ENCODE data around the gene ARID3A.

The ARID3A gene

DNA sequence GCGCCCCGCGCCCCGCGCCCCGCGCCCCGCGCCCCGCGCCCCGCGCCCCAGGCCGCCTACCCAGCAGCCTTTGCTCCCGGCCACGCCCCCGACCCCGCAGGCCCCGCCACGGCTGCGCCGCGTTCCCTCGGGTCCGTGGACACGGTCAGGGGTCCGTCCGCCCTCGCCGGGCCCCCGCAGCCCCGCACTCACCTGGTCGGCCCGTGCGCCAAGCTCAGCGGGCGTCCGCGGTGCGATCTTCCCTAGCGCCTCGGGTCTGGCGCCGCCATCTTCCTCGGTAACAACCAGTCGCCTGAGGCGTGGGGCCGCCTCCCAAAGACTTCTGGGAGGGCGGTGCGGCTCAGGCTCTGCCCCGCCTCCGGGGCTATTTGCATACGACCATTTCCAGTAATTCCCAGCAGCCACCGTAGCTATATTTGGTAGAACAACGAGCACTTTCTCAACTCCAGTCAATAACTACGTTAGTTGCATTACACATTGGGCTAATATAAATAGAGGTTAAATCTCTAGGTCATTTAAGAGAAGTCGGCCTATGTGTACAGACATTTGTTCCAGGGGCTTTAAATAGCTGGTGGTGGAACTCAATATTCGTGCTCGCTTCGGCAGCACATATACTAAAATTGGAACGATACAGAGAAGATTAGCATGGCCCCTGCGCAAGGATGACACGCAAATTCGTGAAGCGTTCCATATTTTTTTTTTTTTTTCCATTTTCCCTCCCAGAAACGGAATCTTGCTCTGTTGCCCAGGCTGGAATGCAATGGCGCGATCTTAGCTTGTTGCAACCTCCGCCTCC is 32.7 kb upstream of the ARID3A start, which contains the start of the genes MED16 and RNU6-9:
Gene MED16, minus strand, starts transcription at position 294 of the 796 bp plus-strand sequence. CDS start 2,056 bp downstream, outside the sequence.
Gene RNU6-9, plus strand, starts transcription at position 591 of the 796 bp plus-strand sequence.
- no peaks in the 10 kb centered on the region for H3K27me3 ChIP-seq (ENCODE audit: control insufficient read depth, insufficient read depth, low read length)
- H3K4me3 ChIP-seq (ENCODE audit: low read depth, low read length): peak within 1 kb of the TSS; percentile 92
- peak within 1 kb of the TSS; percentile 97 for H3K27ac ChIP-seq (ENCODE audit: low read depth, low read length)
- H3K36me3 ChIP-seq (ENCODE audit: control insufficient read depth, insufficient read depth, low read length): peaks cover 27% of the 10 kb centered on the region
- H3K9me3 ChIP-seq (ENCODE audit: control insufficient read depth, insufficient read depth, low read depth, low read length): no peaks in the 10 kb centered on the region
- H3K4me1 ChIP-seq (ENCODE audit: control insufficient read depth, insufficient read depth, low read length): peaks cover 5% of the 10 kb centered on the region; the same call in 1 of the 2 replicates
- H3K9ac ChIP-seq (ENCODE audit: low read length): peak within 1 kb of the TSS; percentile 91

- Histone ChIP-seq H3K4me1 (ENCODE audit: control insufficient read depth, insufficient read depth, low read length) (peaks cover 15% of the 10 kb centered on the region), H3K9ac (ENCODE audit: low read length) (no peak overlapping the region), H3K36me3 (ENCODE audit: control insufficient read depth, insufficient read depth, low read length) (peaks cover 16% of the 10 kb centered on the region), H3K4me3 (ENCODE audit: low read depth, low read length) (no peak overlapping the region), H3K27ac (ENCODE audit: low read depth, low read length) (no peak overlapping the region), H3K27me3 (ENCODE audit: control insufficient read depth, insufficient read depth, low read length) (no peaks in the 10 kb centered on the region), H3K9me3 (ENCODE audit: control insufficient read depth, insufficient read depth, low read depth, low read length) (no peaks in the 10 kb centered on the region)
These were observed 29.4 kb upstream of the ARID3A start for GRCh38 chr19:896434-896833.

- H3K9me3 ChIP-seq (ENCODE audit: control insufficient read depth, insufficient read depth, low read depth, low read length): no peaks in the 10 kb centered on the region
- peaks cover 16% of the 10 kb centered on the region for H3K36me3 ChIP-seq (ENCODE audit: control insufficient read depth, insufficient read depth, low read length)
- no peaks in the 10 kb centered on the region for H3K27me3 ChIP-seq (ENCODE audit: control insufficient read depth, insufficient read depth, low read length)
- no peak overlapping the region for H3K4me3 ChIP-seq (ENCODE audit: low read depth, low read length)
- no peak overlapping the region for H3K9ac ChIP-seq (ENCODE audit: low read length)
- H3K4me1 ChIP-seq (ENCODE audit: control insufficient read depth, insufficient read depth, low read length): peaks cover 15% of the 10 kb centered on the region
- H3K27ac ChIP-seq (ENCODE audit: low read depth, low read length): no peak overlapping the region
These were observed 28.8 kb upstream of the ARID3A start for GRCh38 chr19:896999-897398.

- H3K9me3 ChIP-seq (ENCODE audit: control insufficient read depth, insufficient read depth, low read depth, low read length): no peaks in the 10 kb centered on the region
- H3K36me3 ChIP-seq (ENCODE audit: control insufficient read depth, insufficient read depth, low read length): peaks cover 16% of the 10 kb centered on the region
- H3K27ac ChIP-seq (ENCODE audit: low read depth, low read length): no peak overlapping the region
- peaks cover 15% of the 10 kb centered on the region for H3K4me1 ChIP-seq (ENCODE audit: control insufficient read depth, insufficient read depth, low read length)
- no peaks in the 10 kb centered on the region for H3K27me3 ChIP-seq (ENCODE audit: control insufficient read depth, insufficient read depth, low read length)
- no peak overlapping the region for H3K4me3 ChIP-seq (ENCODE audit: low read depth, low read length)
- no peak overlapping the region for H3K9ac ChIP-seq (ENCODE audit: low read length)
These were observed 28.3 kb upstream of the ARID3A start for GRCh38 chr19:897442-898039.

DNA sequence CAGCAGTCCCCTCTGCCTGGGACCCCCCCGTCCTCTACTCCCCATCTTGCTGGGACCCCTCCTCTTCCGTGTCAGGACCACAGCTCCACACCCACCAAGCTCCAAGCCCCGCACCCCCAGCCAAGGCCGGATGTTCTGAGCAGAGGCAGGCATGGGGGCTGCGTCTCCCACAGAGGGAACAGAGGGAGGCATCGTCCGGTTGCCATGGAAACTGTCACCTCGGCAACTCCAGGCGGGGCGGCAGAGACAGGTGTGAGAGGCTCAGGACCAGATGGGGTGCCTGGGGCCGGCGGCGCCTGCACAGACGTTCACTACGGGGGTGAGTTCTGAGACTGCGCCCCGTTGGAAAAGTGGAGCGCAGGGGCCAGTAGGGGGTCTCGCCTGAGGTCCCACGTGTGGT is 27.2 kb upstream of the ARID3A start:
- Histone ChIP-seq H3K27me3 (ENCODE audit: control insufficient read depth, insufficient read depth, low read length) (no peaks in the 10 kb centered on the region), H3K9ac (ENCODE audit: low read length) (no peak overlapping the region), H3K4me1 (ENCODE audit: control insufficient read depth, insufficient read depth, low read length) (peaks cover 15% of the 10 kb centered on the region), H3K36me3 (ENCODE audit: control insufficient read depth, insufficient read depth, low read length) (peaks cover 16% of the 10 kb centered on the region), H3K9me3 (ENCODE audit: control insufficient read depth, insufficient read depth, low read depth, low read length) (no peaks in the 10 kb centered on the region), H3K27ac (ENCODE audit: low read depth, low read length) (no peak overlapping the region), H3K4me3 (ENCODE audit: low read depth, low read length) (no peak overlapping the region)

GRCh38 chr19:899336-900042 is 26.3 kb upstream of the ARID3A start:
- H3K9me3 ChIP-seq (ENCODE audit: control insufficient read depth, insufficient read depth, low read depth, low read length): no peaks in the 10 kb centered on the region
- H3K4me3 ChIP-seq (ENCODE audit: low read depth, low read length): no peak overlapping the region
- H3K27ac ChIP-seq (ENCODE audit: low read depth, low read length): no peak overlapping the region
- H3K27me3 ChIP-seq (ENCODE audit: control insufficient read depth, insufficient read depth, low read length): no peaks in the 10 kb centered on the region
- peaks cover 15% of the 10 kb centered on the region for H3K4me1 ChIP-seq (ENCODE audit: control insufficient read depth, insufficient read depth, low read length)
- peaks cover 16% of the 10 kb centered on the region for H3K36me3 ChIP-seq (ENCODE audit: control insufficient read depth, insufficient read depth, low read length)
- H3K9ac ChIP-seq (ENCODE audit: low read length): no peak overlapping the region

DNA sequence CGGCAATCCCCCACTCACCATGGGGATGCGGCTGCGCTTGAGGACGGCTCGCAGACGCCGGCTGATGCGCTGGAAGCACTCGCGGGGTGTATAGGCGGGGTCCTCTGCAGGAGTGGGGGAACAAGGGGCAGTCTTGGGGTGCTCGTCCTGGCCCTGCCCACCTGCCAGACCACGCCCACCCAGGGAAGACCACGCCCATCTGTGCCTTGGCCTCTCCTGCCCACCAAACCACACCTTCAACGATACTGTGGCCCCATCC is 25.9 kb upstream of the ARID3A start:
- Histone ChIP-seq H3K27me3 (ENCODE audit: control insufficient read depth, insufficient read depth, low read length) (no peaks in the 10 kb centered on the region), H3K4me3 (ENCODE audit: low read depth, low read length) (no peak overlapping the region), H3K9me3 (ENCODE audit: control insufficient read depth, insufficient read depth, low read depth, low read length) (no peaks in the 10 kb centered on the region), H3K4me1 (ENCODE audit: control insufficient read depth, insufficient read depth, low read length) (peaks cover 15% of the 10 kb centered on the region), H3K9ac (ENCODE audit: low read length) (no peak overlapping the region), H3K27ac (ENCODE audit: low read depth, low read length) (no peak overlapping the region), H3K36me3 (ENCODE audit: control insufficient read depth, insufficient read depth, low read length) (peaks cover 16% of the 10 kb centered on the region)

DNA sequence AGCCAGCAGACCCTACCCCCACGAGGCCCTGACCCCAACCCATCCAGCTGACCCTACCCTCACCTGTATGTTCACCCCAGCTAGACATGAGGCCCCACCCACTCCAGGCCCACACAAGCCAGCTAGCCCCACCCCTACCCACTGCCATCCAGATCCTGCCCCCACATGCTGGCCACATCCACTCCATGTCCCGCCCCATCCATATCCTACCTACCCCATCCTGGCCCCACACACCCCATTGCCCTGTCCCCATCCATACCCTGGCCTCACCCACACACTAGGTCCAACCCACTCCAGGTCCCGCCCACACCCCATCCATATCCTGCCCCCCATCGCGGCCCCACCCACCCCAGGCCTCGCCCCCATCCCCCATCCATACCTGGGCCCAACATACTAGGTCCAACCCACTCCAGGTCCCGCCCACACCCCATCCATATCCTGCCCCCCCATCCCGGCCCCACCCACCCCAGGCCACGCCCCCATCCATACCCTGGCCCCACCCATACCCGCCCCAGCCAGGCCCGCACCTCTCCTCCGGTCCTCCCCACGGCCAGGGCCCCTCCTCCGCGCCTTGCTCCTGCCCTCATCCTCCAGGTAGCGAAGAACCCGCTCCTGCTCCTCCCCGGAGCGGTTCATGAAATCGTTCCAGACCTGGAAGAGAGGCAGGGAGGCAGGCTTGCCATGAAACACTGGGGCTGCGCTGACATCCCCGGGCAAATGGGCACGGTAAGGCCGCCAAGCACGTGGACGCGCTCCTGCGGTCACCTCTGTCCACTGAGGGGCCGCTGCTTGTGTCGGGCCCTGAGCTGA is 25.3 kb upstream of the ARID3A start:
- Histone ChIP-seq H3K9ac (ENCODE audit: low read length) (no peak overlapping the region), H3K36me3 (ENCODE audit: control insufficient read depth, insufficient read depth, low read length) (peaks cover 16% of the 10 kb centered on the region), H3K27ac (ENCODE audit: low read depth, low read length) (no peak overlapping the region), H3K4me3 (ENCODE audit: low read depth, low read length) (no peak overlapping the region), H3K27me3 (ENCODE audit: control insufficient read depth, insufficient read depth, low read length) (no peaks in the 10 kb centered on the region), H3K9me3 (ENCODE audit: control insufficient read depth, insufficient read depth, low read depth, low read length) (no peaks in the 10 kb centered on the region), H3K4me1 (ENCODE audit: control insufficient read depth, insufficient read depth, low read length) (peaks cover 11% of the 10 kb centered on the region)

DNA sequence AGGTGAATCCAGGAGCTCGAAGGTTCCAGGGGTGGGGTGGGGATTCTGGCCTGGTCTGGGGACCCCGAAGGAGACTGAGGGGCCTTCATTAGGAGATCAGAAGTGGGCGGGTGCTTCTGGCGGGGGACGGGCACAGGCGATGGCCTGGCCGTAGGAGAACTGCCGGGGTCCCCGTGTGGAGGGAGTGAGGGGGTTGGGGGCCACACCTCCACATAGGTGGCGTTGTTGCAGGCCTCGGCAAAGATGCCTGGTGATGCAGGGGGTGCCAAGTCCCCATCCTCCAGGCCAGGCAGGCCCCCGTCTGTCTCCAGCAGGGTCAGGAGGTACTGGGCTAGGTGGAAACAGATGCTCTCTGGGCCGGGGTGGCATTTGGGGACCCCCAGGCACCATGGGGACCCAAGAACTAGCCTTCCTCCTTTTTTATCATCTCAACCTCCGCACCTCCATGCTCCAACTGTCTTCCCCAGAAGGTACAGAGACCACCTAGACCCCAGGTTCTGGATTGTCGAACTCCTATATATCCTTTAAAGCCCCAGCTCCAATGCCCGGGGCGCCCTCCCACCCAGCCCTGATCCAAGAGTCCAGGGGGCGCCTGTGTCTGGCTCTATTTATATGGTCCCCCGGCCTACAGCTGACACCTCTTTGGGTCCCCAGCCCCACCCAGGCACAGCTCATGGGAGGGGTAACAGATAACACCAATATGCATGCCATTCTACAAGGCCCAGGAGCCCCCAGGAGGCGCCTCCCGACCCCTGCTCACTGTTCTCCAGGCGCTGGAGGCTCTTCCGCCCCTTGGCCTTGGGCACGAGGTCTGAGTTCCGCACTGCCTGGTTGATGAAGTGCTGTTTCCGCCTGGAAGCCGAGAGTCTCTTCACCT is 24.4 kb upstream of the ARID3A start:
- Histone ChIP-seq H3K27me3 (ENCODE audit: control insufficient read depth, insufficient read depth, low read length) (no peaks in the 10 kb centered on the region), H3K36me3 (ENCODE audit: control insufficient read depth, insufficient read depth, low read length) (peaks cover 16% of the 10 kb centered on the region), H3K9me3 (ENCODE audit: control insufficient read depth, insufficient read depth, low read depth, low read length) (no peaks in the 10 kb centered on the region), H3K4me3 (ENCODE audit: low read depth, low read length) (no peak overlapping the region), H3K27ac (ENCODE audit: low read depth, low read length) (no peak overlapping the region), H3K4me1 (ENCODE audit: control insufficient read depth, insufficient read depth, low read length) (peaks cover 10% of the 10 kb centered on the region), H3K9ac (ENCODE audit: low read length) (no peak overlapping the region)

DNA sequence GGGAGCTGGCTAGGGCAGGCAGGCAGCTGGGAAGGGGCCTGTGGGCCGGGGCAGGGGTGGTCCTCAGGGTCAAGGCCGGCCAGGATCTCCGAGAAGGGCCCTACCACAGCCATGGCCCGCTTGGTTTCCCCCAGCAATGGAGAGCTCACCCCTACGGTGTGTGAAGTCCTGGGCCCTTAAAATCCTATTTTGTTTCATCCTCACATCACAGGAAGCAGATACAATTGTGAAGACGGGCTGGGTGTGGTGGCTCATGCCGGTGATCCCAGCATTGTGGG is 23.8 kb upstream of the ARID3A start:
- H3K4me1 ChIP-seq (ENCODE audit: control insufficient read depth, insufficient read depth, low read length): peaks cover 10% of the 10 kb centered on the region

More for the DNA sequence above, 23.8 kb upstream of the ARID3A start:
- Histone ChIP-seq H3K9me3 (ENCODE audit: control insufficient read depth, insufficient read depth, low read depth, low read length) (no peaks in the 10 kb centered on the region), H3K9ac (ENCODE audit: low read length) (no peak overlapping the region), H3K27ac (ENCODE audit: low read depth, low read length) (no peak overlapping the region), H3K4me3 (ENCODE audit: low read depth, low read length) (no peak overlapping the region), H3K27me3 (ENCODE audit: control insufficient read depth, insufficient read depth, low read length) (no peaks in the 10 kb centered on the region), H3K36me3 (ENCODE audit: control insufficient read depth, insufficient read depth, low read length) (peaks cover 16% of the 10 kb centered on the region)
